Tibial nerve (tissue), 4 donors: ENCODE results near the gene N4BP2L1. TPM values are rescaled to one million over a fixed set of nuclear protein-coding genes. Genes with fewer than 3 reads are reported as not detected.
A peak's percentile ranks its signal among the peaks of the same experiment; 100 is the strongest.

Experiments used
- DNase-seq, 2 donors: peaks; one replicate each; pipeline ENCODE4 v3.0.0-alpha.2; 2019; ENCODE audit warnings: low spot score in 2 of 2
- H3K27ac ChIP-seq, 4 donors: fragments of 200-600 bp; sonication (generic) in 3 of 4; one replicate each; pipeline ENCODE4 v1.5.1; 2017 to 2019; ENCODE audit warnings: mild to moderate bottlenecking in 1 of 4
- H3K27me3 ChIP-seq, 2 donors: fragments of 200-600 bp; sonication (generic) in 1 of 2; one replicate each; pipeline versions ENCODE4 v1.5.1 to v1.6.0; 2017 to 2019
- H3K36me3 ChIP-seq, 3 donors: fragments of 200-600 bp; sonication (generic); one replicate each; pipeline ENCODE4 v1.5.1; 2018 to 2019
- H3K4me1 ChIP-seq, 4 donors: fragments of 200-600 bp; sonication (generic) in 3 of 4; one replicate each; pipeline ENCODE4 v1.5.1; 2017 to 2019
- H3K4me3 ChIP-seq, 4 donors: fragments of 200-600 bp; sonication (generic) in 3 of 4; one replicate each; pipeline ENCODE4 v1.5.1; 2017 to 2019; ENCODE audit warnings: mild to moderate bottlenecking in 1 of 4, moderate library complexity in 1 of 4
- H3K9me3 ChIP-seq, 4 donors: fragments of 200-600 bp; sonication (generic) in 3 of 4; one replicate each; pipeline ENCODE4 v1.5.1; 2017 to 2019
- CTCF ChIP-seq, 5 experiments: fragments of 200-600 bp in 3 of 5; fragments of 450-650 bp in 2 of 5; sonication (generic) in 3 of 5; IDR thresholded peaks; one replicate each; pipeline ENCODE4 v1.5.1; 2016 to 2019; ENCODE audit warnings: antibody characterized with exemption in 5 of 5, mild to moderate bottlenecking in 3 of 5, moderate library complexity in 2 of 5
- EP300 ChIP-seq, 2 donors: sonication (generic); formaldehyde crosslinking; IDR thresholded peaks; one replicate each; pipeline ENCODE4 v1.6.1; 2017; ENCODE audit warnings: antibody characterized with exemption in 2 of 2, mild to moderate bottlenecking in 1 of 2
- POLR2A ChIP-seq, 2 donors: fragments of 450-650 bp; IDR thresholded peaks; one replicate each; pipeline ENCODE4 v1.6.1; 2017; ENCODE audit warnings: antibody characterized with exemption in 2 of 2, mild to moderate bottlenecking in 2 of 2, moderate library complexity in 2 of 2
- WGBS, 2 donors: methylation state at CpG; one replicate each; pipeline ENCODE4 v1.1.5; 2018; 5-methylcytosine and 5-hydroxymethylcytosine counted together
- total RNA-seq, 4 donors: library from RNA; depleted of rRNA; stranded (reverse); fragments of >200 nt; gene quantifications; one replicate each; pipeline ENCODE4 v1.1.0, GENCODE V29; 2016

Gene N4BP2L1
- total RNA-seq, 4 donors from 2014 or later = 15.6 to 31.4 (median 24.5) TPM

- Histone ChIP-seq H3K4me3 (no peak overlapping the region), H3K36me3 (peaks cover 0 to 31% (median 0%) of the 10 kb centered on the region in 3 donors), H3K9me3 (no peaks in the 10 kb centered on the region), H3K27ac (no peak overlapping the region), H3K27me3 (no peaks in the 10 kb centered on the region), H3K4me1 (peaks cover 0 to 8% (median 0%) of the 10 kb centered on the region in 4 donors)
- TF ChIP-seq EP300 (IDR thresholded peaks at IDR 0.05) (no peak), CTCF (IDR thresholded peaks at IDR 0.05) (no peak), POLR2A (IDR thresholded peaks at IDR 0.05) (no peak)
- WGBS, 2 donors = 67 to 77% methylated on average over 1 of the region's 1 CpG
- no peak for DNase-seq
These were observed 45.7 kb upstream of the N4BP2L1 start for GRCh38 chr13:32473650-32474049.

GRCh38 chr13:32472194-32472621 is 44.3 kb upstream of the N4BP2L1 start:
- Histone ChIP-seq H3K4me3 (no peak overlapping the region), H3K27ac (peak overlapping the region in 2 of 4 donors; percentile 44 to 58), H3K27me3 (no peaks in the 10 kb centered on the region), H3K4me1 (peaks cover 0 to 8% (median 0%) of the 10 kb centered on the region in 4 donors), H3K36me3 (peaks cover 0 to 20% (median 0%) of the 10 kb centered on the region in 3 donors), H3K9me3 (no peaks in the 10 kb centered on the region)
- peak; percentile 10 to 28 for TF ChIP-seq EP300 (IDR thresholded peaks at IDR 0.05)
- no peak for TF ChIP-seq CTCF (IDR thresholded peaks at IDR 0.05)
- TF ChIP-seq POLR2A (IDR thresholded peaks at IDR 0.05) = no peak
- no peak for DNase-seq
- 51 to 58% methylated on average over 3 of the region's 3 CpGs for WGBS, 2 donors

- 54 to 59% methylated on average over 12 of the region's 12 CpGs for WGBS, 2 donors
- no peak overlapping the region for H3K4me3 ChIP-seq
- TF ChIP-seq POLR2A (IDR thresholded peaks at IDR 0.05) (no peak), EP300 (IDR thresholded peaks at IDR 0.05) (no peak), CTCF (IDR thresholded peaks at IDR 0.05) (no peak)
- H3K9me3 ChIP-seq = no peaks in the 10 kb centered on the region
- H3K36me3 ChIP-seq = peaks cover 0 to 13% (median 0%) of the 10 kb centered on the region in 3 donors
- H3K27ac ChIP-seq = peak overlapping the region in 2 of 4 donors; percentile 44 to 58
- no peaks in the 10 kb centered on the region for H3K27me3 ChIP-seq
- DNase-seq = no peak
- H3K4me1 ChIP-seq = peaks cover 0 to 8% (median 0%) of the 10 kb centered on the region in 4 donors
These were observed 43.4 kb upstream of the N4BP2L1 start for GRCh38 chr13:32471187-32471922.

- H3K9me3 ChIP-seq = no peaks in the 10 kb centered on the region
- no peak for DNase-seq
- no peak overlapping the region for H3K27ac ChIP-seq
- H3K27me3 ChIP-seq = no peaks in the 10 kb centered on the region
- peaks cover 0 to 30% (median 0%) of the 10 kb centered on the region in 3 donors for H3K36me3 ChIP-seq
- no peak overlapping the region for H3K4me3 ChIP-seq
- 62 to 75% methylated on average over 6 of the region's 6 CpGs for WGBS, 2 donors
- TF ChIP-seq EP300 (IDR thresholded peaks at IDR 0.05) (no peak), CTCF (IDR thresholded peaks at IDR 0.05) (no peak), POLR2A (IDR thresholded peaks at IDR 0.05) (no peak)
- peaks cover 0 to 8% (median 0%) of the 10 kb centered on the region in 4 donors for H3K4me1 ChIP-seq
These were observed 40.7 kb upstream of the N4BP2L1 start for GRCh38 chr13:32468502-32469142.

- no peaks in the 10 kb centered on the region for H3K27me3 ChIP-seq
- no peak overlapping the region for H3K27ac ChIP-seq
- H3K9me3 ChIP-seq = peaks cover 0 to 32% (median 14%) of the 10 kb centered on the region in 4 donors
- peaks cover 0 to 80% (median 0%) of the 10 kb centered on the region in 3 donors for H3K36me3 ChIP-seq
- no peaks in the 10 kb centered on the region for H3K4me1 ChIP-seq
- no peak for DNase-seq
- WGBS, 2 donors = 92 to 97% methylated on average over 2 of the region's 2 CpGs
- no peak for TF ChIP-seq EP300 (IDR thresholded peaks at IDR 0.05)
- no peak for TF ChIP-seq POLR2A (IDR thresholded peaks at IDR 0.05)
- no peak for TF ChIP-seq CTCF (IDR thresholded peaks at IDR 0.05)
- H3K4me3 ChIP-seq = no peak overlapping the region
These were observed 28.7 kb upstream of the N4BP2L1 start for GRCh38 chr13:32456591-32456990.
